Lower leg skin (tissue), 3 donors: ENCODE measurements around the gene ADD2.

Source experiments
- POLR2A ChIP-seq, 2 donors: fragments of 450-650 bp; IDR thresholded peaks; one replicate each; pipeline ENCODE4 v1.6.1; 2016 to 2017; ENCODE audit warnings: antibody characterized with exemption in 2 of 2, mild to moderate bottlenecking in 1 of 2, moderate library complexity in 1 of 2
- TF ChIP-seq, protein P1 (sequence below), 3 donors: fragments of 450-650 bp; IDR thresholded peaks; one replicate each; pipeline ENCODE4 v1.5.1; 2016; ENCODE audit warnings: antibody characterized with exemption in 3 of 3, mild to moderate bottlenecking in 3 of 3, moderate library complexity in 2 of 3

DNA sequence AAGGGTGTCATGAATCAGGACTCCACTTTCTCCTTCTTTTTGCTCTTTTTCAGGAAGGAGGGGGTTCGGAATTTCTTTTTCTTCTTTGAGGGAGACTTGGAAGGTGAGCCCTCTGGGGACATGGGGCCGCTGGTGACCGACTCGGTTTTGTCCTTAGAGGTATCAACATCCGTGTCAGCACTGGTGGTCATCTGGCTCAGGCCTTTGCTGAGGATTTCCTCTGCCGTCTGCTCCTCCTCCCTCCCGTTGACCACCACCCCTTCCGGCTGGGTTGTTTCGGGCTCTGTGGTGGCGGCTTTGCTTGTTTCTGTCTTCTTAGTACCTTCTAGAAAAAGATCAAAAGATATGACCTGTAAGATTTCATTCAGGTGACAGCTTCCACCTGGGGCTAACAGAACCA, 104.6 kb downstream of the ADD2 start:
- TF ChIP-seq, protein P1, sequence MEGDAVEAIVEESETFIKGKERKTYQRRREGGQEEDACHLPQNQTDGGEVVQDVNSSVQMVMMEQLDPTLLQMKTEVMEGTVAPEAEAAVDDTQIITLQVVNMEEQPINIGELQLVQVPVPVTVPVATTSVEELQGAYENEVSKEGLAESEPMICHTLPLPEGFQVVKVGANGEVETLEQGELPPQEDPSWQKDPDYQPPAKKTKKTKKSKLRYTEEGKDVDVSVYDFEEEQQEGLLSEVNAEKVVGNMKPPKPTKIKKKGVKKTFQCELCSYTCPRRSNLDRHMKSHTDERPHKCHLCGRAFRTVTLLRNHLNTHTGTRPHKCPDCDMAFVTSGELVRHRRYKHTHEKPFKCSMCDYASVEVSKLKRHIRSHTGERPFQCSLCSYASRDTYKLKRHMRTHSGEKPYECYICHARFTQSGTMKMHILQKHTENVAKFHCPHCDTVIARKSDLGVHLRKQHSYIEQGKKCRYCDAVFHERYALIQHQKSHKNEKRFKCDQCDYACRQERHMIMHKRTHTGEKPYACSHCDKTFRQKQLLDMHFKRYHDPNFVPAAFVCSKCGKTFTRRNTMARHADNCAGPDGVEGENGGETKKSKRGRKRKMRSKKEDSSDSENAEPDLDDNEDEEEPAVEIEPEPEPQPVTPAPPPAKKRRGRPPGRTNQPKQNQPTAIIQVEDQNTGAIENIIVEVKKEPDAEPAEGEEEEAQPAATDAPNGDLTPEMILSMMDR (IDR thresholded peaks at IDR 0.05), result no peak
- TF ChIP-seq POLR2A (IDR thresholded peaks at IDR 0.05), result no peak
